Measurements from ENCODE around the gene HES5. TPM values are rescaled to one million over a fixed set of nuclear protein-coding genes. Genes with fewer than 3 reads are reported as not detected.

HES5 gene
- polyA plus RNA-seq, 1 donor from 2014 or later, result 0.81 TPM

- Histone ChIP-seq H3K79me2 (replicated peaks; ENCODE audit: insufficient read depth, low read length) (no peaks in the 10 kb centered on the region), H3K9me3 (ENCODE audit: low read length) (no peaks in the 10 kb centered on the region), H2AFZ (ENCODE audit: low read depth, low read length) (no peak overlapping the region), H3K4me2 (ENCODE audit: low read length) (no peak overlapping the region), H3K27ac (ENCODE audit: low read length) (no peak overlapping the region), H3K36me3 (ENCODE audit: insufficient read depth, low read length) (no peaks in the 10 kb centered on the region), H3K4me3 (ENCODE audit: low read length) (no peak overlapping the region), H3K9ac (ENCODE audit: low read length) (no peak overlapping the region), H4K20me1 (ENCODE audit: insufficient read depth) (no peaks in the 10 kb centered on the region), H3K9me2 (ENCODE audit: insufficient read depth, low read length) (no peaks in the 10 kb centered on the region), H3F3A (ENCODE audit: insufficient read depth, low read length, poor library complexity, severe bottlenecking) (no peaks in the 10 kb centered on the region), H3K27me3 (ENCODE audit: insufficient read depth, low read depth, low read length) (no peaks in the 10 kb centered on the region)
- TF ChIP-seq EZH2 (IDR thresholded peaks at IDR 0.05; ENCODE audit: borderline replicate concordance, insufficient read depth, low read length, poor library complexity, severe bottlenecking), result no peak
- TF ChIP-seq POLR2AphosphoS5 (IDR thresholded peaks at IDR 0.05), result no peak
- TF ChIP-seq EP300 (conservative IDR thresholded peaks at IDR 0.05; ENCODE audit: poor library complexity, severe bottlenecking), result no peak
- no peak for TF ChIP-seq TAF1 (IDR thresholded peaks at IDR 0.05; ENCODE audit: low read depth)
- TF ChIP-seq RAD21 (conservative IDR thresholded peaks at IDR 0.05), result no peak
- TF ChIP-seq, protein P1, sequence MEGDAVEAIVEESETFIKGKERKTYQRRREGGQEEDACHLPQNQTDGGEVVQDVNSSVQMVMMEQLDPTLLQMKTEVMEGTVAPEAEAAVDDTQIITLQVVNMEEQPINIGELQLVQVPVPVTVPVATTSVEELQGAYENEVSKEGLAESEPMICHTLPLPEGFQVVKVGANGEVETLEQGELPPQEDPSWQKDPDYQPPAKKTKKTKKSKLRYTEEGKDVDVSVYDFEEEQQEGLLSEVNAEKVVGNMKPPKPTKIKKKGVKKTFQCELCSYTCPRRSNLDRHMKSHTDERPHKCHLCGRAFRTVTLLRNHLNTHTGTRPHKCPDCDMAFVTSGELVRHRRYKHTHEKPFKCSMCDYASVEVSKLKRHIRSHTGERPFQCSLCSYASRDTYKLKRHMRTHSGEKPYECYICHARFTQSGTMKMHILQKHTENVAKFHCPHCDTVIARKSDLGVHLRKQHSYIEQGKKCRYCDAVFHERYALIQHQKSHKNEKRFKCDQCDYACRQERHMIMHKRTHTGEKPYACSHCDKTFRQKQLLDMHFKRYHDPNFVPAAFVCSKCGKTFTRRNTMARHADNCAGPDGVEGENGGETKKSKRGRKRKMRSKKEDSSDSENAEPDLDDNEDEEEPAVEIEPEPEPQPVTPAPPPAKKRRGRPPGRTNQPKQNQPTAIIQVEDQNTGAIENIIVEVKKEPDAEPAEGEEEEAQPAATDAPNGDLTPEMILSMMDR (IDR thresholded peaks at IDR 0.05; ENCODE audit: poor library complexity, severe bottlenecking), result no peak
- no peak for TF ChIP-seq MXI1 (conservative IDR thresholded peaks at IDR 0.05; ENCODE audit: poor library complexity, severe bottlenecking)
- TF ChIP-seq, protein P2, sequence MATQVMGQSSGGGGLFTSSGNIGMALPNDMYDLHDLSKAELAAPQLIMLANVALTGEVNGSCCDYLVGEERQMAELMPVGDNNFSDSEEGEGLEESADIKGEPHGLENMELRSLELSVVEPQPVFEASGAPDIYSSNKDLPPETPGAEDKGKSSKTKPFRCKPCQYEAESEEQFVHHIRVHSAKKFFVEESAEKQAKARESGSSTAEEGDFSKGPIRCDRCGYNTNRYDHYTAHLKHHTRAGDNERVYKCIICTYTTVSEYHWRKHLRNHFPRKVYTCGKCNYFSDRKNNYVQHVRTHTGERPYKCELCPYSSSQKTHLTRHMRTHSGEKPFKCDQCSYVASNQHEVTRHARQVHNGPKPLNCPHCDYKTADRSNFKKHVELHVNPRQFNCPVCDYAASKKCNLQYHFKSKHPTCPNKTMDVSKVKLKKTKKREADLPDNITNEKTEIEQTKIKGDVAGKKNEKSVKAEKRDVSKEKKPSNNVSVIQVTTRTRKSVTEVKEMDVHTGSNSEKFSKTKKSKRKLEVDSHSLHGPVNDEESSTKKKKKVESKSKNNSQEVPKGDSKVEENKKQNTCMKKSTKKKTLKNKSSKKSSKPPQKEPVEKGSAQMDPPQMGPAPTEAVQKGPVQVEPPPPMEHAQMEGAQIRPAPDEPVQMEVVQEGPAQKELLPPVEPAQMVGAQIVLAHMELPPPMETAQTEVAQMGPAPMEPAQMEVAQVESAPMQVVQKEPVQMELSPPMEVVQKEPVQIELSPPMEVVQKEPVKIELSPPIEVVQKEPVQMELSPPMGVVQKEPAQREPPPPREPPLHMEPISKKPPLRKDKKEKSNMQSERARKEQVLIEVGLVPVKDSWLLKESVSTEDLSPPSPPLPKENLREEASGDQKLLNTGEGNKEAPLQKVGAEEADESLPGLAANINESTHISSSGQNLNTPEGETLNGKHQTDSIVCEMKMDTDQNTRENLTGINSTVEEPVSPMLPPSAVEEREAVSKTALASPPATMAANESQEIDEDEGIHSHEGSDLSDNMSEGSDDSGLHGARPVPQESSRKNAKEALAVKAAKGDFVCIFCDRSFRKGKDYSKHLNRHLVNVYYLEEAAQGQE (IDR thresholded peaks at IDR 0.05; ENCODE audit: borderline replicate concordance), result no peak
- no peak for TF ChIP-seq SMC3 (conservative IDR thresholded peaks at IDR 0.05; ENCODE audit: poor library complexity)
These were observed 13.9 kb downstream of the HES5 start for GRCh38 chr1:2516124-2516523.

DNA sequence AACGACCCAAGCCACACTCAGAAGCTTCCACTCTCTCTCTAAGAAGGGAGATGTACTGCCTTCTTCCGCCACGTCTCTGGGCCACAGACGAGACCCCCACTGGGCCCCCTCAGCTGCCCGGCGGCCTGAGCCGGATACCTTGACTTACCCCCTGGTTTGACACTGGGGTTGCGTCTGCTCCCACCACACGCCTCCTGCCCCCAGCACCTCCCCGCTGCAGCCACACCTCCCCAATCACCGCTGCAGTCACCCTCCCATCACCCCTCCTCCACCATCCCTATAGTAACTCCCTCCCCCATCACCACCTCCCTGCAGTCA, 14.3 kb downstream of the HES5 start:
- no peak for TF ChIP-seq EP300 (conservative IDR thresholded peaks at IDR 0.05; ENCODE audit: poor library complexity, severe bottlenecking)
- TF ChIP-seq SMC3 (conservative IDR thresholded peaks at IDR 0.05; ENCODE audit: poor library complexity), result no peak
- TF ChIP-seq POLR2AphosphoS5 (IDR thresholded peaks at IDR 0.05), result no peak
- no peak for TF ChIP-seq TAF1 (IDR thresholded peaks at IDR 0.05; ENCODE audit: low read depth)
- no peak for TF ChIP-seq MXI1 (conservative IDR thresholded peaks at IDR 0.05; ENCODE audit: poor library complexity, severe bottlenecking)
- no peak overlapping the region for H3K9ac ChIP-seq (ENCODE audit: low read length)
- H3K27me3 ChIP-seq (ENCODE audit: insufficient read depth, low read depth, low read length), result no peaks in the 10 kb centered on the region
- no peak overlapping the region for H3K4me3 ChIP-seq (ENCODE audit: low read length)
- H3K9me2 ChIP-seq (ENCODE audit: insufficient read depth, low read length), result no peaks in the 10 kb centered on the region
- H3K4me2 ChIP-seq (ENCODE audit: low read length), result no peak overlapping the region
- no peaks in the 10 kb centered on the region for H3K36me3 ChIP-seq (ENCODE audit: insufficient read depth, low read length)
- no peaks in the 10 kb centered on the region for H4K20me1 ChIP-seq (ENCODE audit: insufficient read depth)
- no peak overlapping the region for H3K27ac ChIP-seq (ENCODE audit: low read length)
- H3F3A ChIP-seq (ENCODE audit: insufficient read depth, low read length, poor library complexity, severe bottlenecking), result no peaks in the 10 kb centered on the region
- no peaks in the 10 kb centered on the region for H3K9me3 ChIP-seq (ENCODE audit: low read length)
- no peak overlapping the region for H2AFZ ChIP-seq (ENCODE audit: low read depth, low read length)
- H3K79me2 ChIP-seq (replicated peaks; ENCODE audit: insufficient read depth, low read length), result no peaks in the 10 kb centered on the region
